HG03342 (cell line): Measurements from ENCODE around the gene SYTL5.

Source experiments
- ATAC-seq: cut with Tn5 transposase; IDR thresholded peaks from one replicate; pipeline ENCODE4 v1.9.1; 2021; ENCODE audit warnings: mild to moderate bottlenecking, moderate library complexity; ENCODE audit not compliant: unreplicated experiment

SYTL5 gene

DNA sequence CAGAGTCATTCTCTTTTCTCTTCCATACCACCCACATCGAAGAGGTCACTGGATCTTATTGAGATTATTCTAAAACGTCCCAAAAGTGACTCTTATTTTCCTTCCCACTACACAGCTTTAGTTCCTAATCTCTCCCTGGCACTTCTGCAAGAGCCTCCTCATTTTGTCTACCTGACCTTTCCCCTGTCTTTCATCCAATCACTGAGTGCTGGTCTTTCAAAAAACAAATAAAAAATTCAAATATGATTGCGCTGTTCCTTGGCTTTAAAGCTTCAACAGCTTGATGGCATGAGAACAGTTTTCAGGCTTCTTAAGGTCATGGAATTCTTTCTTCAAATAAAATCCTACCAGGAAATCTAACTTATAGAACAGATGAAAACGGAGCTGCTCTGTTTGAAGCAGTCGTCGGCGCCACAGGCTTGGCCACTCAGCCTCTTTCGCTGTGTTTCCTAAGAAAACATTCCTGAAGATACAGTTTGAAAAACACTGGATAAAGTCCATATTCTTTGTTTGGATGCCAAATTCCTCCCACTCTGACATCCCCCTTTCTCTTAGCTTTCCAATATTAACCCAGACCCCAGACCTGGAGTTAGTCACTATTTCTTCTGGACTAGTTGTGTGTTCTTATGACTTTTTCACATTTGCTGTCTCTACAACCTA, 12.5 kb downstream of the SYTL5 start:
- no peak for ATAC-seq

DNA sequence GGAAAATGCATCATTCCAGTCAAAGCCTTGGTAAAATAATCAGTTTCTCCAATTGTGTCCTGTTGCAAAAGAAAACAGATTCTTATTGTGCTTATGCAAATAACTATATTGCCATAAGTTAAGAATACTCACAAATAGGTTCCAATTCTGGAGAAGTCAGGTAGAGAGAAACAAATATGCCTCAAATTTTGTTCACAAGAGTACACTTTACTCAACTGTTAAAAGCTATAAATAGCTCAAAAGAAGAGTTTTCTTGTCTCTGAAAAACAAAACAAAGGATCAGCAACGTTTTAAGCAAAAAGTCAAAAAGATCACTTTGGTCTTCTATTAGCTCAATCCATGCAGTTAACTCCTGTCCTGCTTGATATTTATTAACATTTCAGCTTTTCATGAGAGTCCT, 21.9 kb downstream of the SYTL5 start:
- ATAC-seq, result no peak

DNA sequence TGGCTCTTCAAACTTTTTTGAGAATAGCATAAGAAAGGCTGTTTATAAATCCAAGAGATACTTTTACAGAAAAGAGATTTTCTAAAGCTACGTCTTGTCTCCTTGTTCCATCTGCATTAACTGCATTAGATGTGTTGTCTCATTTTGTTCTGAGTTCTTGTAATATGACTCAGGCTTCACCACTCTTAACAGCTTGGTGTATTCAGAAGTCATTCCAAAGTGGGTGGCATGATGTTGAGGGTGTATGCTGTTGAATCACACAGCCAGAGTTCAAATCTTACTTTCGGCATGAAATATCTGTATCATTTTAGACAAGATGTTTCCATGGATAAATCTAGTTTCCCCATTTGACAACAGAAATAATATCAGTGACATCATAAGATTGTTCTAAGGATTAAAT, 30.1 kb downstream of the SYTL5 start:
- no peak for ATAC-seq

DNA sequence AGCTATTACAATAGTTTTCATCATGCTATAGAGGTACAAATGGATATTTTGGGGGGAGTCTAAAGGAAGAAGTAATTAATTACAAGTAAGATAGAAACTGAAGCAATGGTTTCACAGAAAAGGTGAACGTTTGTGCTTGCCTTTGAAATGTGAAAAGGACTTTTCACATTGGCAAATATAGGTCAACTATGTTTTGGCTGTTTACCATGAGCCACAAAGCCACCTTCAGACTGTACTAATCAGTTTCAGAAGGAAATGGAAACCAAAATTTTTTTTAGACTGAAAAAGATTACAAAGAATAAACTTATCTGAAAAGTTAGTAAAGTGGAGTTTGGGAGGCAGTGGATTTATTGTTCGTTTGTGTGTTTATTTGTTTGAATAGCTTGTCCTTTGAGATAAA, 32.1 kb downstream of the SYTL5 start:
- ATAC-seq, result no peak

DNA sequence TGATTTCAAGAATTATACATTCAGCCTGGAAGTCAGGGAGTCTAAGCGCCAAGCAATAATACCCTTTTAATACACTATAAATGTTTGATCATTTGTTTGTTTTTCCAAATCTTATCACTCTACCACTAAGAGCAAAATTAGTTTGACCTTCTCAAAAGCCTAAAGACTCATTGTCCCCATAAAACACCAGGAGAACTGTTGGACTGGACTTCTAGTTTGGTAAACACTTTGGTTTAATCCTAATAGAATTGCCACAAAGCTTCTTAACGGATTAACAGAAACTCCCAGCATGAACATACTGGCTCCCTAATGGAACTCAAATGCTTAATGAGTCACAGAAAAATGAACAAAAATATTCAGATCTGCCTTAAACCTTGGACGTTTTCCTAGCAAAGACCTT, 34.9 kb downstream of the SYTL5 start:
- no peak for ATAC-seq

DNA sequence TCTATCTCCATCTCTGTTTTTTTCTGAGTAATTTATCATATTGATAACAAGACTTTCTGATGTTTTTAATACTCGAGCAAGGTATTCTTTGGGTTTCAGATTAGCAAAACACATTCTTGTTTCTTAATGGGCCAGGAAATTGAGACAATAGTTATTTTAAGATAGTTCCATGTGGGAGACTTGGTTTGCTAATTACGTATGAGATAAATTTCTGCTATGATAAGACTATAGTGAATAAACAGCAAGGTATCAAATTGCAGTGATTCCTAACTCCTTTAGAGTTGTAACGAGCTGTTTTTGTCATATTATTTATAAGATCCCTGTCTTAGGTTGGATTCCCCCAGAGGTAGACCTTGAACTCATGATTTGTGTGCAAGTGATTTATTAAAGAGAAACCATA, 38.3 kb downstream of the SYTL5 start:
- ATAC-seq, result no peak

DNA sequence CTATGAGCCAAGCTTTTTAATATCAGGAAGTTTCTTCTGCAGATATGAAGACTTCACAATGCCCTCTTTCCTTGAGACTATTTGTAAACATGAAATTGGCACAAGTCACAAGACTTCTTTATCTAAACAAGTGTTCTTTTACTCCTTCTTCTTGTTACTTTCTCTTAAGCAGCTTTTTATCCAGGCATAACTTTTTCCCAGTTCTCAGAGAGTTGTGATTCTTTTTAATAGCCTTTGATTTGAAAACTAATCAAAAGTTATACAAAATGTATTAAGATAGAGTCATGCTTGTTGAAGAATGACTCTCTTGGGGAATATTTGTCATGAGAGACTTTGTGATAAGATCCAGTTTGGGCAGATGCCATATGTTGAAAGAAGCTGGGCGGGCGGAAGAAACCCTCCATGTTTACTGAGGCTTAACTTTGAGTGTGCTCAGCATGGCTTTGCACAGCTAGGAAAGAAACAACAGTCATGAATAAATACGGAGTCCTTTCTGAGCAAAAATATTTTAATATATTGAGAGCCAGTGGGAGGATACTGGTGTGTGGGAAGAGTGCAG, 39.3 kb downstream of the SYTL5 start:
- no peak for ATAC-seq

DNA sequence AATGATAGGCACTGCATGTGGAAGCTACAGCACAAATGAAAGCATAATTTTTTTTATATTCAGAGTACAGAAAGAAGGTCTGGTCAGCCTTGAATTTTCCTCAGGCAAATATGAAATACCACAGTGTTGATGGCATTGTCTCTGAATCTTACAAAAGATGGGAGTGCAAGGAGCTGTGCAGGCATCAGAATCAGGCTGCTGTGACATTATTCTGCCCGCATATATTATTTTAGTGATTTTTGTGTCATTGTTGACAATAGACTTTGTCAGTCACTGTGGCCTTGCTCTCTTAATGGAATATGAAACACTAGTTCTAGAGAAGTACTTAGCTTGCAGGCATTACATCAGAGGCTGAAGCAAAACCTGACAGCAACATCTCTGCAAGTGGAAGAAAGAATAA, 42.5 kb downstream of the SYTL5 start:
- no peak for ATAC-seq

DNA sequence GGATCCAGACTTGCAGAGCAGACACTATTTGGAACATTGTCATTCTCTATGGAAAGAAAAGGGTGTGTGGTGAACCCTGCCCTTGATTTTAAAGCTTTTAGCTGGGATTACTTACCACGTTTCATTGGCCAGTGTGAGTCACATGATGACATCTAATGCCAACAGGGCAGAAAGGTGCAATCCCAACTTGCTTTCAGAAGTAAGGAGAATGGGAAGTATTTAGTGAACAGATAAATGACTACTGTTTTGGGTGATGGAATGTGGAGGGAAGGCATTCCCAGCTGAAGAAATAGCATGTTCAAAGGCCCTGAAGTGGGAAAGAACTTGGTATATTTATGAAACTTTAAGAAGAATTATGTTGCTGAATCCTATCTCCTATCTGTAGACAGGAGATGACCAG, 44.5 kb downstream of the SYTL5 start:
- ATAC-seq, result no peak

DNA sequence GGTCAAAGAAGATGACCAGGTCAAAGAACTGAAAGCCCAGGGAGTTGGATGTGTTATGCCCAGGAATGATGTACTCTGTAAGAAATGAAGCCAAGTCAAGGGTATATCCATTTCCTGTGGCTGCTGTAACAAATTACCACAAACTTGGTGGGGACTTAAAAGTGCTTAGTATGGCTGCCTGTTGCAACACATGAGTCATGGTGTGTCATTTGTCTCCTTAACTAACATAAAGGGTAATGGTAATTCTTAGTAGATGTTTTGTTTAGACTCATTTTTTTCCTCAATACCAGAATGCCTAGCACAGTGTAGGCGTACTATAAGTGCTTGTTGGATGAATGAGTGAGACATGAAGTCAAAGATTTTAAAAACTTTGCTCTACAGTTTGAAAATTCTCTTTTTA, 45.7 kb downstream of the SYTL5 start:
- ATAC-seq, result no peak

DNA sequence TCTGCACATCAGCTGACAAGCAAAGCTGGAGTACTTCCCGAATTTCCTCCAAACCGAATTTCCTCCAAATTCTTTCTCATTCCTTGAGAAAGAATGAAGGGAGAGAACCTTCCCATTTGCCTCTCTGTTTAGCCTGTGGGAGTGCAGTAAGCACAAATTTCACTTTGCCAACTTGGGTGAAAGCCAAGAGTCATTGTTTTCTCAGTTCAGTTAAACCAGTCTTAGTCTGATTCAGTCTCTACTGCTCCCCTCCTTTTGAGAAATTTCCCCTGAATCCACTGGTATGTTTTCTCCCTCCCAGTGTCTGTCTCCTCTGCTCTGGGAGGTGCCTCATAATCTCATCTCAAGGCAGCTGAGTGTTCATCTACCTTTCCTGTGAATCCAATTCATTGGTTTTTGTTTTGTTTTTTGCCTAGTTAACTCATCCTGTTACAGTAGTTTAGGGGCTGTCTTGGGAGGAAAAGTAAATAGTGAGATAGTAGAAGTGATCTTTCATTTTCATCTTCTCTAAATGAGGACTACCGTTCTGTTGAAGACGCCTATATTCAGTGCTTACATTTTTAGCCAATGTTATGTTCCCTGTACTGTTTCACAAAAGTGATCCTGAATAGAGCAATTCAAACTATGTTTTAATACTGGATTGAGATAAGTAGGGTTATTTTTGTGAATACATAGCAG, 49.0 kb downstream of the SYTL5 start:
- no peak for ATAC-seq

DNA sequence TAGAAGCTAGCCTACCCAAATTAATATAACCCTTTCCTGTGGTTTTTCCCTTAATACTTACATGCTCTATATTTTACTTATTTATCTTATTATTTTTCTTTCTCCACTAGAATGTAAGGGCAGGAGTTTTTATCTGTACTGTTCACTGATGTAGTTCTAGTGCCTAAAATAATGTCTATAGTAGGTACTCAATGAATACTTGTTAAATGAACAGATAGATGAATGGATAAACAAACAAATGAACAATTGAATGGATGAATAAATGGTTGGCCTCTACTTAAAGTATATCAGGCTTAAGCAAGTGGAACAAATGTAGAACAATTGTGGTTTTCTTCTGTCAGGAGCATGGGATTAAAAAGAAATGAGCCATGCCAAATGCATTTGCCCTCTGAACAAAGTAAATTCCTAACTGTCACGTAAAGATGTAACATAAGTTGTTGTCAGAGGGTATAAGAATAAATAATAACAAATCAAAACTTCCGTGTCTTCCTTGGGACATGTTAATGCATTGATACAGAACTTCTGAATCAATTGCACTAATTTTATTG, 54.1 kb downstream of the SYTL5 start:
- ATAC-seq, result no peak

DNA sequence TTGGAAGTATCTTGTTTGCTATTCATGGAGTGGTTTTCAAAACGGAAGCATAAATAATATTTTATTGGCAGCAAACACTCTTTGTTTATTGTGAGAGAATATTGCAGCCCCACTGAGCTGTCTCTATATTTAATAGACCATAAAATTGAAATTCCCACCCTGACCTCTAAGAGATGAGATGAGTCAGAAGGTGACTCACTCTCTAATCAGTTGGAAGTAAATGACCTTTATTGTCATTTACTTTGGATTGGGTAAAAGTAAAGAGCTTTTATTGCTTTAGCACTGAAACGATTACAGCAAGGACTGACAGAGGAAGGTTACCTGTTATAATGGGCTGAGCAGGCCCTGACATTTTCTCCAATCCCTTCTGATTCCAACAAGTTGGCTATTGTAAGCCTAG, 55.0 kb downstream of the SYTL5 start:
- ATAC-seq, result no peak

DNA sequence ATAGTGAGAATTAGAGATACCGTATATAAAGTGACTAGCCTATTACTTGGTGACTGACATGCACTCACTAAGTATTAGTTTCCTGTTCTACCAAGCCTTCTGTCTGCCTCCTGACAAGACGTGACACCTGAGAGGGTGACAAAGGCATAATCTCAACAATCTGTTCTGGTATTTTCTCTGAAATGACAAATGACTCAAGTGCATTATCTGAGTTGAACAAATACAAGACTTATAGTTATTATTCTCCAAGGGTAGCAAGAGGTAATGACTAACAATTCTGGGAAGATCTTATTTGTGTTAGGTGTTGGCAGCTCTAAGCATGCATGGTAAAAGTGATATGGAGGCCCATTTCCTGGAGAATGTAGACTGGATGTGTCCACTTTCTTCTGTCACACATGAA, 60.6 kb downstream of the SYTL5 start:
- ATAC-seq, result no peak

DNA sequence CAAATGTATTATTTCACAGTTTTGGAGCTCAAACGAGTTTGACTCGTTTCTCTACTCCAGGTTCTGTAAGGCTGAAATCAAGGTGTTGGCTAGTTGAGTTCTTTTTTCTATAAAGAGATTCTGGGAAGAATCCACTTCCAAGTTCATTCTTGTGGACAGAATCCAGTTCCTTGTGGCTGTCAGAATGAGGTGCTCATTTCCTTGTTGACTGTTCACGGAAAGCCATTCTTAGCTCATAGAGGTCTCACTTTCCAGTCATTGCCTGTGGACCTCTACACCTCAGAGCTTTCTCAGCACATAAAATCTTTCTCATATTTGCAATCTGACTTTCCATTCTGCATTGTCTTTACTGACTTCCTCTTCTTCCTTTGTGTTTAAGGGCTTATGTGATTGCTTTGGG, 62.9 kb downstream of the SYTL5 start:
- ATAC-seq, result no peak

DNA sequence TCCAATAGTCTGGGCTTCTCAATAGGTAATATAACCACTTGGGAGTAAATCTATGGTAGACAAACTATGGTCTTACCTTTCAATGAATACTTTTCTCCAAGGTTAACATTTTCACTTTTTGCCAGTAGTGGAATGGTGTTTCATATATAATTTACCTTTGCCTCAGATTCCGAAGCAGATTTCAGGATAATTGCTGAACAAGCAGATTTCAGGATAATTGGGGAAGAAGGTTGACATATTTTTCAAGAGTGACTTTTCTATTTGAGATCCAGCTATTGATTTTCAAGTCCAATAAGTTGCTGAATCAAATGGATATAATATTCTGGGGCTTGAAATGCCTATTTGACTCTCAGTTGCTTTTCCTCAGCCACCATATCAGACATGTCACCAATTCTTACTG, 63.6 kb downstream of the SYTL5 start:
- no peak for ATAC-seq

DNA sequence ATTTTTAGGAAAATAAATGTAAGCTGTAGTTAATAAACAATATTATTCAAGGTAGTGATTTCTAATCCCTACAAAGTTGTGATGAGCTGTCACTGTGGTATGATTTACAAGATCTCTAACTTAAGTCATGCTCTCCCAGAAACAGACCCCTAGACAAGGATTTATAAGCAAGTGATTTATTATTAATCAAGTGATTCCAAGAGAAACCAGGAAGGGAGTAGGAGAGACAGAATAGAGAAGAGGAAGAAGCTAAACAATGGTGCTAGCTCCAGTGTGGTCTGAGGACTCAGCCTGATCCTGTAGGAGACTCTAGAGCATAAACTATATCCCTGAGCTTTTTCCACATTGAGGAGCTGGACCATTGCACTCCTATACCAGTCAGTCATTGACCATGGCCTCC, 73.1 kb downstream of the SYTL5 start:
- ATAC-seq, result no peak

DNA sequence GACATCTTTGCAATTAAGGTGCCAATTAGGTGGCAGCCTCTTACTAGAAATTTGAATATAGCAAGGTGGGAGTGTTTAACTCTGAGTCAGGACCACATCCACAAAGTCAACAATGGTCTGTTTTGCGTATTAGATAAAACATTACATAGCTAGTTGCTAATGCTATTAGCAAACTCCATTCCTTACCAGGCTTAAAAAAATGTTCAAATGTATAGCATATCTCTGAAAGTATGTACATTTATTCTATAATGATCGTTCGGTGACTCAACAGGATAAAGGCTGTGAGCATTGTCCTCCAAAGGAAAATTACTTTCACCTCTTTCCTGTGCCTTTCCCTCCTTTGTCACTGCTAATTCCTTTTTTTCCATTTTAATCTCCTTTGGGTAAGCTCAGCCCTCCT, 74.5 kb downstream of the SYTL5 start:
- ATAC-seq, result no peak

DNA sequence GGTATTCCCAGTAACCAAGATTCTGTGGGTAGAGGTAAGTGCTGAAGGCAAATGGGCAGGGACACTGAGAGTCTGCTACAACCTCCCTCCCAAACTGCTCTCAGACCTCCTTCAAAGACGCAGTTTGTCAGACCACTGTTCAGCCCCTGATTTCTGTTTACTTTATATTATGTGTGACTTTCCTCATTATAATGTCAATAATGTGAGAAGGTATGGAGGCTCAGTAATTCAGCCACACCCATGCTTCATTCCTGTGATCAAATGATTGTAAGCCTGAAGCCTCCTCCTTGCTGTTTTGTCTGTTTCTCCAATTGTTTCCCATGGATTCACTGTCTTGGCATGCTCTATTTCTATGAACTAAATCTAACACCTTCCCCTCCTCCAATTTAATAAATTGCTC, 75.6 kb downstream of the SYTL5 start:
- ATAC-seq, result no peak

DNA sequence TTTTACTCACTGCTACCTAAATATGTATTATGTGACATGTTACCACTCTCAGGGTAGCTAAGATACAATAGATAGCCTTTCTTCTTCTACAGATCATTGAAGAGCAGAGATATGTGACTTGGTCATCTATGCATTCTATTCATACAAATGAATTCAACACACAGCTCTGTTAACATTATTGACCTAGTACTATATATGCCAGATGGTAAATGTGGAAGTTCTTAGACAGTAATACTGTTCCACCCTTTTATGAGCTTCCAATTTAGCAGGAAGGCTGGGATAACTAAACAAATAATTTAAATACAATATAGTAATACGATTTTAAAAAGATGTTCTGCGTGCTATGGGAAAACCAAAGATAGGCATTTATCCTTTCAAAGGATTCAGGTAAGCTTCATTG, 76.0 kb downstream of the SYTL5 start:
- ATAC-seq, result no peak

DNA sequence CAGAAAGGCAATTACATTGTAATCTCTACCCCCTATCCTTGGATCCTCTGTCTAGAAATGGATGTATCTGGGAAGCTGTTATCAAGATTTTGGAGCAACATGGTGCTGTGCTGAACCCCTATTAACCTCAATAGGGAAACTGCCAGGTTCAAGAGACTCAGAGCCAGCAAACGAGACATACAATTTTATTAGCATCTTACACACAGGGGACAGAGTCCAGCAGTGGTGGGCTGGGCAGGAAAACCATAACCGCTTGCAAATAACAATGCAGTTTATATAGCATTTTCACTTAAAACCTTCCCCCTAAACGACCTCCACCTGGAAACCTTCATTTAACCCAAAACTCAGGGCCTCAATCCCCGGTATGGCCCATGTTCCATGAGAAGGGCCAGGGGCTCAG, 79.5 kb downstream of the SYTL5 start:
- ATAC-seq, result no peak

DNA sequence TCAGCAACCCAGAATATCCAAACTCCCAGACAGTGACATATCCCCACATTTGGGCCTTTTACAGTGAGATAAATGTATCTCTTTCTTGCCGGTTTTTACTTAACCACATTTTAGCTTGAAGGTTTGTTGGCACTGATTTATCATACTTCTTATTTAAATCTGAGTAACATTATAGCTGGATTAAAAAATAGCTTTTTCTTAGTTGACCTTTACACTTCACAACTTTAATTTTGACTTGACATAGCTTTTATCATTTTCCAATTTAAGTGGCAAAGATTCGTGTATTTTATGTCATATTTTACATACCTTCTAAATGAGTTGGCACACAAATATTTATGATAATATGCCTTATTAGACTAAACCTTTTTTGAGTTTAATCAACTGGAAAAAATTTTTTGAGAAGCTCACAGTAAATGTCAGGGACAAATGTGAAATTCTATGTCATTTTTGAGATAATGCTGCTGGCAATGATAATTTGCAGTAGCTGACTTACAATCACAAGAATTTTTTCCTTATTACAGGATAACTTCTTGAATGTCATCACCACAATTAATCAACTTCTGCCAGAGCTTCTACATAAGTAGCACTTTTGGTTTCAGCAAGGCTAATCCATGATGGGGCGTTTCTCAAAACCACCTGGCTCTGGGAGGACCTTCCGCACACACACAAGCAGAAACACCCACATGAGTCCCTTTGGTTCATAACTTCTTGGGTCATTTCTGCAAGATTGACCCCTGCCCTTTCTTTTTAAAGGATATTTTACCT, 80.3 kb downstream of the SYTL5 start:
- ATAC-seq, result no peak
